Activated CD8-positive, alpha-beta memory T cell treated with anti-CD3 and anti-CD28 coated beads, Interleukin-2, amount 10 ng/mL, durations not matched to agents 7 days and 5 days (primary cell): ENCODE measurements around the gene OPRD1. TPM values are rescaled to one million over a fixed set of nuclear protein-coding genes. Genes with fewer than 3 reads are reported as not detected.
"Not testable (repeated sequence)": the region's sequence is repeated elsewhere in the genome, so short reads cannot be mapped to it uniquely, and the experiment has no call there.

Experiments
- ATAC-seq: fragments of 150-1000 bp; cut with Tn5 transposase; one replicate; pipeline ENCODE4 v1.10.0; 2021; ENCODE audit warnings: moderate library complexity
- CTCF ChIA-PET: fragments of 350-600 bp; sonication (Branson Sonifier 250); formaldehyde crosslinking; loops from one replicate; lab custom pipeline; 2021; ENCODE audit warnings: antibody characterized with exemption; lab: Charles Lee
- DNase-seq: peaks from one replicate; pipeline ENCODE4 v3.0.0-alpha.2; 2020
- H3K27ac Mint-ChIP-seq: one replicate; pipeline ENCODE4 v1.8.0; 2021; ENCODE audit warnings: mild to moderate bottlenecking, mixed read lengths
- H3K27me3 Mint-ChIP-seq: one replicate; pipeline ENCODE4 v1.8.0; 2021; ENCODE audit warnings: mixed read lengths
- H3K36me3 Mint-ChIP-seq: one replicate; pipeline ENCODE4 v1.8.0; 2021; ENCODE audit warnings: mild to moderate bottlenecking, mixed read lengths
- H3K4me1 Mint-ChIP-seq: one replicate; pipeline ENCODE4 v1.8.0; 2021; ENCODE audit warnings: mixed read lengths
- H3K4me3 Mint-ChIP-seq: one replicate; pipeline ENCODE4 v1.8.0; 2021; ENCODE audit warnings: mild to moderate bottlenecking, moderate library complexity, mixed read lengths
- H3K9me3 Mint-ChIP-seq: one replicate; pipeline ENCODE4 v1.8.0; 2022; ENCODE audit warnings: low read depth, mixed read lengths
- total RNA-seq, 2 experiments: library from RNA; stranded (reverse); gene quantifications; one replicate each; pipeline ENCODE4 v1.2.3, GENCODE V29; 2021

Gene OPRD1
- total RNA-seq, 2 experiments from 2014 or later, result not detected

- Mint-ChIP-seq H3K9me3 (no peaks in the 10 kb centered on the region), H3K4me1 (peaks cover 2% of the 10 kb centered on the region), H3K27ac (no peak overlapping the region), H3K27me3 (peaks cover 35% of the 10 kb centered on the region), H3K4me3 (no peak overlapping the region), H3K36me3 (no peaks in the 10 kb centered on the region)
- no peak for ATAC-seq
- CTCF ChIA-PET, result no interaction called here
- DNase-seq, result no peak
Measured at GRCh38 chr1:28807046-28807445, 4.9 kb upstream of the OPRD1 start.

GRCh38 chr1:28807986-28808385 lies 4.0 kb upstream of the OPRD1 start:
- Mint-ChIP-seq H3K27me3 (peaks cover 41% of the 10 kb centered on the region), H3K9me3 (no peaks in the 10 kb centered on the region), H3K36me3 (no peaks in the 10 kb centered on the region), H3K4me3 (no peak overlapping the region), H3K4me1 (peaks cover 2% of the 10 kb centered on the region), H3K27ac (no peak overlapping the region)
- CTCF ChIA-PET, result no interaction called here
- DNase-seq (no peak), ATAC-seq (no peak)

GRCh38 chr1:28811369-28811765 lies 603 bp upstream of the OPRD1 start:
- H3K27ac Mint-ChIP-seq, result no peak overlapping the region
- DNase-seq (no peak), ATAC-seq (no peak)
- H3K36me3 Mint-ChIP-seq, result no peaks in the 10 kb centered on the region
- H3K9me3 Mint-ChIP-seq, result no peaks in the 10 kb centered on the region
- H3K4me1 Mint-ChIP-seq, result peaks cover 3% of the 10 kb centered on the region
- no peak overlapping the region for H3K4me3 Mint-ChIP-seq
- peaks cover 65% of the 10 kb centered on the region for H3K27me3 Mint-ChIP-seq
- CTCF ChIA-PET, result no interaction called here

GRCh38 chr1:28812669-28813468 lies 899 bp downstream of the OPRD1 start:
- ATAC-seq, result no peak
- H3K9me3 Mint-ChIP-seq, result no peaks in the 10 kb centered on the region
- H3K36me3 Mint-ChIP-seq, result no peaks in the 10 kb centered on the region
- CTCF ChIA-PET, result no interaction called here
- H3K27me3 Mint-ChIP-seq, result peaks cover 67% of the 10 kb centered on the region
- no peak for DNase-seq
- H3K27ac Mint-ChIP-seq, result no peak overlapping the region
- peaks cover 3% of the 10 kb centered on the region for H3K4me1 Mint-ChIP-seq
- no peak overlapping the region for H3K4me3 Mint-ChIP-seq

- H3K27ac Mint-ChIP-seq, result no peak overlapping the region
- ATAC-seq (no peak), DNase-seq (no peak)
- H3K4me3 Mint-ChIP-seq, result no peak overlapping the region
- no peaks in the 10 kb centered on the region for H3K9me3 Mint-ChIP-seq
- peaks cover 65% of the 10 kb centered on the region for H3K27me3 Mint-ChIP-seq
- H3K36me3 Mint-ChIP-seq, result no peaks in the 10 kb centered on the region
- CTCF ChIA-PET, result no interaction called here
- peaks cover 3% of the 10 kb centered on the region for H3K4me1 Mint-ChIP-seq
Measured at GRCh38 chr1:28813931-28814465, 2.0 kb downstream of the OPRD1 start.

- CTCF ChIA-PET, result interaction anchor here (0.9 kb wide), 1 partner anchor 61 kb away, joined by 5 read pairs; no protein-coding TSS in a partner anchor
- H3K4me1 Mint-ChIP-seq, result peaks cover 3% of the 10 kb centered on the region
- ATAC-seq (no peak), DNase-seq (peak; percentile 48)
- no peak overlapping the region for H3K4me3 Mint-ChIP-seq
- H3K27me3 Mint-ChIP-seq, result peaks cover 51% of the 10 kb centered on the region
- no peaks in the 10 kb centered on the region for H3K9me3 Mint-ChIP-seq
- H3K36me3 Mint-ChIP-seq, result no peaks in the 10 kb centered on the region
- H3K27ac Mint-ChIP-seq, result no peak overlapping the region
Measured at GRCh38 chr1:28815533-28816185, 3.7 kb downstream of the OPRD1 start.

- Mint-ChIP-seq H3K9me3 (no peaks in the 10 kb centered on the region), H3K27ac (no peak overlapping the region), H3K4me3 (no peak overlapping the region), H3K4me1 (peaks cover 2% of the 10 kb centered on the region), H3K27me3 (peaks cover 40% of the 10 kb centered on the region), H3K36me3 (no peaks in the 10 kb centered on the region)
- DNase-seq, result no peak
- ATAC-seq, result no peak
- CTCF ChIA-PET, result no interaction called here
Measured at GRCh38 chr1:28817133-28817532, 5.2 kb downstream of the OPRD1 start.

GRCh38 chr1:28819020-28819419 lies 7.0 kb downstream of the OPRD1 start:
- DNase-seq (no peak), ATAC-seq (no peak)
- CTCF ChIA-PET, result no interaction called here
- Mint-ChIP-seq H3K27ac (no peak overlapping the region), H3K4me1 (peaks cover 2% of the 10 kb centered on the region), H3K9me3 (no peaks in the 10 kb centered on the region), H3K36me3 (no peaks in the 10 kb centered on the region), H3K4me3 (no peak overlapping the region), H3K27me3 (peaks cover 23% of the 10 kb centered on the region)

GRCh38 chr1:28822799-28823198 lies 10.8 kb downstream of the OPRD1 start:
- DNase-seq (no peak), ATAC-seq (no peak)
- CTCF ChIA-PET, result interaction anchor here (0.9 kb wide), 1 partner anchor 46 kb away, joined by 5 read pairs; no protein-coding TSS in a partner anchor
- no peak overlapping the region for H3K4me3 Mint-ChIP-seq
- no peaks in the 10 kb centered on the region for H3K36me3 Mint-ChIP-seq
- no peaks in the 10 kb centered on the region for H3K4me1 Mint-ChIP-seq
- H3K27me3 Mint-ChIP-seq, result peaks cover 8% of the 10 kb centered on the region
- no peak overlapping the region for H3K27ac Mint-ChIP-seq
- H3K9me3 Mint-ChIP-seq, result no peaks in the 10 kb centered on the region

- not testable (repeated sequence) for H3K27ac Mint-ChIP-seq, H3K4me1 Mint-ChIP-seq, H3K36me3 Mint-ChIP-seq, DNase-seq, H3K4me3 Mint-ChIP-seq, ATAC-seq, H3K9me3 Mint-ChIP-seq
- CTCF ChIA-PET, result interaction anchor here (0.9 kb wide), 1 partner anchor 44 kb away, joined by 5 read pairs; no protein-coding TSS in a partner anchor
- H3K27me3 Mint-ChIP-seq, result peaks cover 14% of the 10 kb centered on the region
Measured at GRCh38 chr1:28824061-28824460, 12.1 kb downstream of the OPRD1 start.

- CTCF ChIA-PET, result interaction anchor here (0.7 kb wide), 1 partner anchor 65 kb away, joined by 3 read pairs; no protein-coding TSS in a partner anchor
- not testable (repeated sequence) for H3K4me3 Mint-ChIP-seq, H3K9me3 Mint-ChIP-seq, H3K27ac Mint-ChIP-seq, H3K4me1 Mint-ChIP-seq, ATAC-seq, DNase-seq, H3K36me3 Mint-ChIP-seq
- H3K27me3 Mint-ChIP-seq, result peaks cover 16% of the 10 kb centered on the region
Measured at GRCh38 chr1:28828227-28828858, 16.4 kb downstream of the OPRD1 start.

- no peaks in the 10 kb centered on the region for H3K4me1 Mint-ChIP-seq
- DNase-seq (no peak), ATAC-seq (no peak)
- H3K27me3 Mint-ChIP-seq, result peaks cover 13% of the 10 kb centered on the region
- H3K4me3 Mint-ChIP-seq, result no peak overlapping the region
- CTCF ChIA-PET, result interaction anchor here (1.1 to 1.5 kb wide), 2 partner anchors 11 to 46 kb away, joined by 3 to 4 read pairs; no protein-coding TSS in a partner anchor
- no peaks in the 10 kb centered on the region for H3K36me3 Mint-ChIP-seq
- H3K9me3 Mint-ChIP-seq, result no peaks in the 10 kb centered on the region
- no peak overlapping the region for H3K27ac Mint-ChIP-seq
Measured at GRCh38 chr1:28830814-28831213, 18.8 kb downstream of the OPRD1 start.

GRCh38 chr1:28832966-28833365 lies 21.0 kb downstream of the OPRD1 start:
- Mint-ChIP-seq H3K27me3 (peaks cover 13% of the 10 kb centered on the region), H3K27ac (no peak overlapping the region), H3K4me1 (no peaks in the 10 kb centered on the region), H3K36me3 (no peaks in the 10 kb centered on the region), H3K9me3 (no peaks in the 10 kb centered on the region), H3K4me3 (no peak overlapping the region)
- CTCF ChIA-PET, result interaction anchor here (1.2 kb wide), 1 partner anchor 45 kb away, joined by 3 read pairs; no protein-coding TSS in a partner anchor
- DNase-seq, result no peak
- no peak for ATAC-seq
